H9 (cell line): ENCODE measurements around the gene CTLA4. TPM values are rescaled to one million over a fixed set of nuclear protein-coding genes. Genes with fewer than 3 reads are reported as not detected.

ENCODE experiments used
- DNase-seq: peaks from one replicate; pipeline ENCODE4 v3.0.0-alpha.2; 2017
- H2AFZ ChIP-seq: one replicate; pipeline ENCODE4 v1.6.1; 2013; ENCODE audit warnings: mild to moderate bottlenecking, low read length, control low read depth, moderate library complexity
- H2AK5ac ChIP-seq: 2 replicates; pipeline ENCODE4 v1.6.1; 2013; ENCODE audit warnings: low read length, control low read depth, mixed read lengths; ENCODE audit not compliant: insufficient read length
- H2BK120ac ChIP-seq: one replicate; pipeline ENCODE4 v1.6.1; 2013; ENCODE audit warnings: low read depth, mild to moderate bottlenecking, low read length, control low read depth, inconsistent platforms; ENCODE audit not compliant: poor library complexity, severe bottlenecking
- H2BK12ac ChIP-seq: 2 replicates; pipeline ENCODE4 v1.6.1; 2013; ENCODE audit warnings: low read length, control low read depth, mixed read lengths, low read depth; ENCODE audit not compliant: insufficient read length
- H2BK15ac ChIP-seq: 2 replicates; pipeline ENCODE4 v1.6.1; 2013; ENCODE audit warnings: low read depth, low read length, control low read depth
- H2BK20ac ChIP-seq: one replicate; pipeline ENCODE4 v1.6.1; 2013; ENCODE audit warnings: low read depth, mild to moderate bottlenecking, low read length, control low read depth, inconsistent platforms; ENCODE audit not compliant: poor library complexity, severe bottlenecking
- H2BK5ac ChIP-seq: 2 replicates; pipeline ENCODE4 v1.6.1; 2013; ENCODE audit warnings: low read length, control low read depth, mixed read lengths; ENCODE audit not compliant: insufficient read length
- H3K14ac ChIP-seq: 2 replicates; pipeline ENCODE4 v1.6.1; 2013; ENCODE audit warnings: low read length, control low read depth; ENCODE audit not compliant: insufficient read depth
- H3K18ac ChIP-seq: 2 replicates; pipeline ENCODE4 v1.6.1; 2013; ENCODE audit warnings: low read depth, mild to moderate bottlenecking, mixed read lengths, low read length, control low read depth; ENCODE audit not compliant: insufficient read length
- H3K23ac ChIP-seq: 2 replicates; pipeline ENCODE4 v1.6.1; 2013; ENCODE audit warnings: low read length, control low read depth, mixed read lengths, low read depth; ENCODE audit not compliant: insufficient read length
- H3K23me2 ChIP-seq: 2 replicates; pipeline ENCODE4 v1.6.1; 2013; ENCODE audit warnings: low read depth, mild to moderate bottlenecking, mixed read lengths, low read length, control low read depth; ENCODE audit not compliant: insufficient read length, poor library complexity, severe bottlenecking
- H3K27ac ChIP-seq: 2 replicates; pipeline ENCODE4 v1.5.1; 2013; ENCODE audit warnings: low read length, control low read depth, mixed read lengths, low read depth; ENCODE audit not compliant: insufficient read length
- H3K27me3 ChIP-seq: 2 replicates; pipeline ENCODE4 v1.6.1; 2013; ENCODE audit warnings: low read length, control low read depth, inconsistent platforms; ENCODE audit not compliant: insufficient read depth
- H3K4ac ChIP-seq: 2 replicates; pipeline ENCODE4 v1.6.1; 2013; ENCODE audit warnings: low read depth, mild to moderate bottlenecking, control low read depth, inconsistent platforms, low read length, moderate library complexity
- H3K4me1 ChIP-seq: 2 replicates; pipeline ENCODE4 v1.6.1; 2013; ENCODE audit warnings: low read length, control low read depth, inconsistent platforms; ENCODE audit not compliant: insufficient read depth
- H3K4me2 ChIP-seq: 2 replicates; pipeline ENCODE4 v1.6.1; 2013; ENCODE audit warnings: low read length, control low read depth, mixed read lengths; ENCODE audit not compliant: insufficient read length, insufficient read depth
- H3K56ac ChIP-seq: 2 replicates; pipeline ENCODE4 v1.6.1; 2013; ENCODE audit warnings: low read depth, mild to moderate bottlenecking, mixed read lengths, low read length, control low read depth; ENCODE audit not compliant: insufficient read length
- H3K79me1 ChIP-seq: 2 replicates; pipeline ENCODE4 v1.6.1; 2013; ENCODE audit warnings: low read depth, mild to moderate bottlenecking, moderate library complexity, low read length, control low read depth, inconsistent platforms; ENCODE audit not compliant: insufficient read depth, poor library complexity, severe bottlenecking
- H3K79me2 ChIP-seq: 2 replicates; pipeline ENCODE4 v1.6.1; 2013; ENCODE audit warnings: low read length, control low read depth, inconsistent platforms; ENCODE audit not compliant: insufficient read depth
- H3K9ac ChIP-seq: 2 replicates; pipeline ENCODE4 v1.6.1; 2013; ENCODE audit warnings: low read length, control low read depth, mixed read lengths; ENCODE audit not compliant: insufficient read length; ENCODE audit errors: extremely low read depth
- H3K9me3 ChIP-seq: one replicate; pipeline ENCODE4 v1.6.1; 2013; ENCODE audit warnings: low read depth, low read length, inconsistent platforms; ENCODE audit not compliant: control insufficient read depth
- H3T11ph ChIP-seq: one replicate; pipeline ENCODE4 v1.6.1; 2013; ENCODE audit warnings: mild to moderate bottlenecking, low read length, control low read depth, inconsistent platforms
- H4K20me1 ChIP-seq: one replicate; pipeline ENCODE4 v1.6.1; 2013; ENCODE audit not compliant: control insufficient read depth, insufficient read length, insufficient read depth
- H4K5ac ChIP-seq: 2 replicates; pipeline ENCODE4 v1.6.1; 2013; ENCODE audit warnings: low read depth, mild to moderate bottlenecking, mixed read lengths, low read length, control low read depth; ENCODE audit not compliant: insufficient read length
- H4K8ac ChIP-seq: replicated peaks from 2 replicates; pipeline ENCODE4 v1.6.1; 2013; ENCODE audit warnings: low read length, control low read depth, mixed read lengths, low read depth; ENCODE audit not compliant: insufficient read length
- H4K91ac ChIP-seq: 2 replicates; pipeline ENCODE4 v1.6.1; 2013; ENCODE audit warnings: low read depth, mild to moderate bottlenecking, moderate library complexity, mixed read lengths, low read length, control low read depth; ENCODE audit not compliant: insufficient read length
- H3K27ac Mint-ChIP-seq, 3 experiments: 2 replicates in 2 of 3; 3 replicates in 1 of 3; pipeline ENCODE4 v1.8.0; 2020 to 2021; ENCODE audit warnings: mixed read lengths in 3 of 3, mild to moderate bottlenecking in 1 of 3, moderate library complexity in 1 of 3
- H3K27me3 Mint-ChIP-seq: 2 replicates; pipeline ENCODE4 v1.8.0; 2021; ENCODE audit warnings: low read depth, mild to moderate bottlenecking, moderate library complexity, mixed read lengths
- H3K36me3 Mint-ChIP-seq, 3 experiments: 2 replicates in 2 of 3; 3 replicates in 1 of 3; pipeline ENCODE4 v1.8.0; 2020 to 2021; ENCODE audit warnings: low read depth in 3 of 3, mixed read lengths in 3 of 3; ENCODE audit not compliant: insufficient read depth in 1 of 3
- H3K4me1 Mint-ChIP-seq, 2 experiments: 2 replicates each; pipeline ENCODE4 v1.8.0; 2020; ENCODE audit warnings: mixed read lengths in 2 of 2
- H3K4me3 Mint-ChIP-seq, 2 experiments: 2 replicates in 1 of 2; 3 replicates in 1 of 2; pipeline ENCODE4 v1.8.0; 2020 to 2021; ENCODE audit warnings: mild to moderate bottlenecking in 2 of 2, mixed read lengths in 2 of 2, moderate library complexity in 1 of 2
- H3K9me3 Mint-ChIP-seq, 2 experiments: 2 replicates in 1 of 2; 3 replicates in 1 of 2; pipeline ENCODE4 v1.8.0; 2020; ENCODE audit warnings: mild to moderate bottlenecking in 2 of 2, mixed read lengths in 2 of 2, moderate library complexity in 1 of 2
- WGBS: extraction: QIAGEN DNeasy Blood & Tissue Kit; methylation state at CpG from one replicate; pipeline ENCODE4 v1.1.7; 2013; ENCODE audit warnings: missing lambda C conversion rate, low lambda C conversion rate, mixed read lengths; ENCODE audit not compliant: insufficient read length; ENCODE audit errors: extremely low coverage; 5-methylcytosine and 5-hydroxymethylcytosine counted together
- total RNA-seq: library from RNA; stranded (reverse); gene quantifications from 2 replicates; pipeline ENCODE4 v1.2.1, GENCODE V29; 2021
- TF ChIP-seq, protein P1 (sequence below): fragments of 200-600 bp; sonication (generic); conservative IDR thresholded peaks from 3 replicates; pipeline ENCODE4 v1.8.0; 2021; ENCODE audit warnings: antibody characterized with exemption, mild to moderate bottlenecking

The CTLA4 gene
- total RNA-seq, 1 experiment from 2014 or later: not detected

DNA sequence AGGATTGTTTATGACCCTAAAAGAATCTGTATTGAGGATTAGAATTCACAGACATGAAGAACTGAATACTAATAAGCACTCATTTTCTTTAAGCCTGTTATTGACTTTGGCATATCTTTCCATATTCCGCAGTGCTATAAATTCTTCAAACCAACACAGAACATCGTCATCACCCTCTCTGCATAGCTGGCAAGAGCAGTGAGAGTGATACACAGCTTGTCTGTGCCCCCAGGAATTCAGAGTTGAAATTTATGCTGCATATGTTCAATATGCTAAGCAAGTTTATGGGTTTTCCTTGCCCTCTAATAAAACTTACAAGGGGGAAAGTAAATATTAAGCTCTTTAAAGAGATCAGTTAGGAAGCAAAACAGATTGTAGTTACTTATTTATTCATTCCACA, 32.7 kb downstream of the CTLA4 start:
- Histone ChIP-seq H3K79me2 (no peaks in the 10 kb centered on the region), H2BK15ac (no peak overlapping the region), H2BK20ac (no peak overlapping the region), H3K4me2 (no peak overlapping the region), H2BK120ac (no peak overlapping the region), H3K9ac (no peak overlapping the region), H3K4me1 (no peaks in the 10 kb centered on the region), H2BK12ac (no peak overlapping the region), H3K27ac (no peak overlapping the region), H3K23me2 (no peaks in the 10 kb centered on the region), H4K20me1 (no peaks in the 10 kb centered on the region), H4K5ac (no peak overlapping the region), H3K79me1 (no peaks in the 10 kb centered on the region), H2BK5ac (no peak overlapping the region), H3K18ac (no peak overlapping the region), H3K23ac (no peak overlapping the region), H3K56ac (no peak overlapping the region), H2AK5ac (no peak overlapping the region), H2AFZ (no peak overlapping the region), H4K91ac (no peak overlapping the region), H4K8ac (no peak overlapping the region), H3K27me3 (no peaks in the 10 kb centered on the region), H3T11ph (no peak overlapping the region), H3K14ac (no peak overlapping the region), H3K9me3 (no peaks in the 10 kb centered on the region), H3K4ac (no peak overlapping the region)
- Mint-ChIP-seq H3K9me3 (peaks cover 15 to 16% of the 10 kb centered on the region in 2 experiments; a peak in 4 of 5 replicates), H3K4me3 (no peak overlapping the region), H3K27me3 (no peaks in the 10 kb centered on the region; the same call in 1 of the 2 replicates), H3K36me3 (peaks cover 0 to 11% (median 0%) of the 10 kb centered on the region in 3 experiments; a peak in 3 of 7 replicates), H3K4me1 (no peaks in the 10 kb centered on the region), H3K27ac (no peak overlapping the region)
- DNase-seq: no peak
- TF ChIP-seq, protein P1, sequence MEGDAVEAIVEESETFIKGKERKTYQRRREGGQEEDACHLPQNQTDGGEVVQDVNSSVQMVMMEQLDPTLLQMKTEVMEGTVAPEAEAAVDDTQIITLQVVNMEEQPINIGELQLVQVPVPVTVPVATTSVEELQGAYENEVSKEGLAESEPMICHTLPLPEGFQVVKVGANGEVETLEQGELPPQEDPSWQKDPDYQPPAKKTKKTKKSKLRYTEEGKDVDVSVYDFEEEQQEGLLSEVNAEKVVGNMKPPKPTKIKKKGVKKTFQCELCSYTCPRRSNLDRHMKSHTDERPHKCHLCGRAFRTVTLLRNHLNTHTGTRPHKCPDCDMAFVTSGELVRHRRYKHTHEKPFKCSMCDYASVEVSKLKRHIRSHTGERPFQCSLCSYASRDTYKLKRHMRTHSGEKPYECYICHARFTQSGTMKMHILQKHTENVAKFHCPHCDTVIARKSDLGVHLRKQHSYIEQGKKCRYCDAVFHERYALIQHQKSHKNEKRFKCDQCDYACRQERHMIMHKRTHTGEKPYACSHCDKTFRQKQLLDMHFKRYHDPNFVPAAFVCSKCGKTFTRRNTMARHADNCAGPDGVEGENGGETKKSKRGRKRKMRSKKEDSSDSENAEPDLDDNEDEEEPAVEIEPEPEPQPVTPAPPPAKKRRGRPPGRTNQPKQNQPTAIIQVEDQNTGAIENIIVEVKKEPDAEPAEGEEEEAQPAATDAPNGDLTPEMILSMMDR: no peak
- WGBS: no CpG with 5 or more reads among the region's 2 CpGs
